OCI-LY7 (cell line): ENCODE data around the gene PLEKHH1. TPM values are rescaled to one million over a fixed set of nuclear protein-coding genes. Genes with fewer than 3 reads are reported as not detected.

ENCODE experiments used
- BruUV-seq: library from RNA; stranded (reverse); fragments of 400-500 nt; replicated peaks from 2 replicates; lab custom pipeline; 2021; lab: Mats Ljungman, UMichigan
- CTCF ChIA-PET: fragments of 300-600 bp; sonication (Branson Sonifier 250); formaldehyde crosslinking; loops from one replicate; lab custom pipeline; 2022; ENCODE audit warnings: antibody characterized with exemption; ENCODE audit not compliant: unreplicated experiment; lab: Charles Lee
- POLR2A ChIA-PET: fragments of 300-600 bp; sonication (Branson Sonifier 250); formaldehyde crosslinking; loops from one replicate; lab custom pipeline; 2022; ENCODE audit warnings: antibody characterized with exemption; lab: Charles Lee
- DNase-seq: peaks from one replicate; pipeline ENCODE4 v3.0.0-alpha.2; 2015; ENCODE audit warnings: low spot score
- H2AFZ ChIP-seq: fragments of 200-600 bp; sonication (generic), shearing (Covaris generic); 2 replicates; pipeline ENCODE4 v1.6.1; 2014; ENCODE audit warnings: mild to moderate bottlenecking, antibody characterized with exemption, low read length, moderate library complexity
- H3K27ac ChIP-seq: fragments of 200-600 bp; sonication (generic); 2 replicates; pipeline ENCODE4 v1.5.1; 2014; ENCODE audit warnings: mixed run types, low read depth, mild to moderate bottlenecking, moderate library complexity, low read length, inconsistent platforms; ENCODE audit not compliant: poor library complexity, severe bottlenecking
- H3K36me3 ChIP-seq: fragments of 200-600 bp; sonication (generic); 2 replicates; pipeline ENCODE4 v1.6.1; 2014; ENCODE audit warnings: mild to moderate bottlenecking, antibody characterized with exemption, low read length, moderate library complexity, mixed read lengths; ENCODE audit not compliant: insufficient read depth
- H3K4me1 ChIP-seq: fragments of 200-600 bp; sonication (generic); 2 replicates; pipeline ENCODE4 v1.5.1; 2014; ENCODE audit warnings: mild to moderate bottlenecking, low read length; ENCODE audit not compliant: insufficient read depth, poor library complexity, severe bottlenecking
- H3K4me2 ChIP-seq: fragments of 200-600 bp; sonication (generic); 2 replicates; pipeline ENCODE4 v1.6.1; 2014; ENCODE audit warnings: mild to moderate bottlenecking, low read length
- H3K4me3 ChIP-seq: fragments of 200-600 bp; sonication (generic); 2 replicates; pipeline ENCODE4 v1.5.1; 2014; ENCODE audit warnings: mild to moderate bottlenecking, low read depth, low read length; ENCODE audit not compliant: poor library complexity, severe bottlenecking
- H3K79me2 ChIP-seq: fragments of 200-600 bp; sonication (generic); 2 replicates; pipeline ENCODE4 v1.6.1; 2016; ENCODE audit warnings: low read depth, mild to moderate bottlenecking, low read length, moderate library complexity, mixed read lengths; ENCODE audit not compliant: insufficient read depth
- H3K9me2 ChIP-seq: fragments of 200-600 bp; sonication (generic); 2 replicates; pipeline ENCODE4 v1.6.1; 2016; ENCODE audit warnings: mild to moderate bottlenecking, low read length, mixed read lengths; ENCODE audit not compliant: insufficient read depth
- H3K9me3 ChIP-seq: fragments of 200-600 bp; sonication (generic); 2 replicates; pipeline ENCODE4 v1.6.1; 2014; ENCODE audit warnings: mild to moderate bottlenecking, mixed run types, low read length, mixed read lengths
- H4K20me1 ChIP-seq: fragments of 200-600 bp; sonication (generic); 2 replicates; pipeline ENCODE4 v1.6.1; 2014; ENCODE audit warnings: mild to moderate bottlenecking, antibody characterized with exemption, low read length, moderate library complexity, mixed read lengths; ENCODE audit not compliant: insufficient read depth
- EZH2phosphoT487 ChIP-seq: fragments of 200-600 bp; sonication (generic); IDR thresholded peaks from 2 replicates; pipeline ENCODE4 v1.6.1; 2018; ENCODE audit warnings: low read depth, borderline replicate concordance, mild to moderate bottlenecking, mixed run types, antibody characterized with exemption, low read length, moderate library complexity, mixed read lengths
- intact Hi-C: fragments of 100-400 bp; cut with micrococcal nuclease; formaldehyde crosslinking; loops from one replicate; pipeline ENCODE4 v1.10.0; 2022; ENCODE audit not compliant: unreplicated experiment
- total RNA-seq, 2 experiments: library from RNA; depleted of rRNA in 1 of 2; stranded (reverse); fragments of >200 nt in 1 of 2; shearing (Covaris generic) in 1 of 2; gene quantifications; 2 replicates each; pipeline ENCODE4 v1.2.3, GENCODE V29; 2014 to 2022
- TF ChIP-seq, protein P1 (sequence below): fragments of 200-600 bp; sonication (generic); conservative IDR thresholded peaks from 2 replicates; pipeline ENCODE4 v1.5.1; 2014; ENCODE audit warnings: mild to moderate bottlenecking, antibody characterized with exemption, low read length, moderate library complexity, mixed read lengths

Gene PLEKHH1
- total RNA-seq, 2 experiments from 2014 or later = not detected

GRCh38 chr14:67562776-67563150 is 29.7 kb downstream of the PLEKHH1 start:
- Histone ChIP-seq H3K4me1 (no peaks in the 10 kb centered on the region), H2AFZ (no peak overlapping the region), H4K20me1 (no peaks in the 10 kb centered on the region), H3K4me2 (no peak overlapping the region), H3K9me3 (no peaks in the 10 kb centered on the region), H3K4me3 (no peak overlapping the region), H3K27ac (no peak overlapping the region), H3K79me2 (no peaks in the 10 kb centered on the region), H3K36me3 (no peaks in the 10 kb centered on the region), H3K9me2 (no peaks in the 10 kb centered on the region)
- TF ChIP-seq, protein P1, sequence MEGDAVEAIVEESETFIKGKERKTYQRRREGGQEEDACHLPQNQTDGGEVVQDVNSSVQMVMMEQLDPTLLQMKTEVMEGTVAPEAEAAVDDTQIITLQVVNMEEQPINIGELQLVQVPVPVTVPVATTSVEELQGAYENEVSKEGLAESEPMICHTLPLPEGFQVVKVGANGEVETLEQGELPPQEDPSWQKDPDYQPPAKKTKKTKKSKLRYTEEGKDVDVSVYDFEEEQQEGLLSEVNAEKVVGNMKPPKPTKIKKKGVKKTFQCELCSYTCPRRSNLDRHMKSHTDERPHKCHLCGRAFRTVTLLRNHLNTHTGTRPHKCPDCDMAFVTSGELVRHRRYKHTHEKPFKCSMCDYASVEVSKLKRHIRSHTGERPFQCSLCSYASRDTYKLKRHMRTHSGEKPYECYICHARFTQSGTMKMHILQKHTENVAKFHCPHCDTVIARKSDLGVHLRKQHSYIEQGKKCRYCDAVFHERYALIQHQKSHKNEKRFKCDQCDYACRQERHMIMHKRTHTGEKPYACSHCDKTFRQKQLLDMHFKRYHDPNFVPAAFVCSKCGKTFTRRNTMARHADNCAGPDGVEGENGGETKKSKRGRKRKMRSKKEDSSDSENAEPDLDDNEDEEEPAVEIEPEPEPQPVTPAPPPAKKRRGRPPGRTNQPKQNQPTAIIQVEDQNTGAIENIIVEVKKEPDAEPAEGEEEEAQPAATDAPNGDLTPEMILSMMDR = no peak
- no peak for TF ChIP-seq EZH2phosphoT487
- ChIA-PET POLR2A (interaction anchor here (0.6 to 0.7 kb wide), 2 partner anchors 13 to 14 kb away, joined by 3 to 4 read pairs; no protein-coding TSS in a partner anchor), CTCF (no interaction called here)
- no peak for DNase-seq
- no TSS peak for BruUV-seq
- intact Hi-C loops = no loop called here

GRCh38 chr14:67564236-67564635 is 31.1 kb downstream of the PLEKHH1 start:
- Histone ChIP-seq H3K27ac (no peak overlapping the region), H3K36me3 (no peaks in the 10 kb centered on the region), H3K4me3 (no peak overlapping the region), H3K4me1 (no peaks in the 10 kb centered on the region), H3K79me2 (no peaks in the 10 kb centered on the region), H3K4me2 (no peak overlapping the region), H2AFZ (no peak overlapping the region), H4K20me1 (no peaks in the 10 kb centered on the region), H3K9me2 (no peaks in the 10 kb centered on the region), H3K9me3 (no peaks in the 10 kb centered on the region)
- no peak for TF ChIP-seq EZH2phosphoT487
- TF ChIP-seq, protein P1 = no peak
- BruUV-seq = no TSS peak
- ChIA-PET POLR2A (interaction anchor here (0.7 kb wide), 1 partner anchor 129 kb away, joined by 5 read pairs; no protein-coding TSS in a partner anchor), CTCF (no interaction called here)
- no peak for DNase-seq
- intact Hi-C loops = no loop called here

DNA sequence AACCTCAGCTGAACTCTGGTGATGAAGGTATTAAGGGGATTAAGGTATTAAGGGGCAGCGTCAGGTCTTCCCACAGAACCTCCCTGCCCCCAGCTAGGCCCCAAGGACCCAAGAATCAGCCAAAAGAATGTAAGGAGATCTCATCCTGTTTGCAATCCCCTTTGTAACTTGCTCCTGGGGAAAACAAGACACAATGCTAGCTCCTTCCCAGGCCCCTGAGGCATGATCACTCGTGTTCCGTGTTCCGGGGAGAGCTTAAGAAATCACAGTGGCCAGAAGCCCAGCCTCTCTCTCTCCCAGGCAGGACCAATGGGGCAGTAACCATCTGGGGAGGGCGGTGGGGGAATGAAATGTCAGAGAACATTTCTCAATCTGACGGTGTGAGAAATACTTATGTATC is 33.8 kb downstream of the PLEKHH1 start:
- no peak for DNase-seq
- no peaks in the 10 kb centered on the region for H3K9me3 ChIP-seq
- H3K4me1 ChIP-seq = no peaks in the 10 kb centered on the region
- H3K36me3 ChIP-seq = no peaks in the 10 kb centered on the region
- H3K79me2 ChIP-seq = no peaks in the 10 kb centered on the region
- intact Hi-C loops = no loop called here
- no peak overlapping the region for H2AFZ ChIP-seq
- H3K4me3 ChIP-seq = no peak overlapping the region
- POLR2A ChIA-PET = interaction anchor here (0.7 kb wide), 1 partner anchor 75 kb away, joined by 3 read pairs; no protein-coding TSS in a partner anchor
- CTCF ChIA-PET = no interaction called here
- no peaks in the 10 kb centered on the region for H3K9me2 ChIP-seq
- TF ChIP-seq, protein P1 = no peak
- no peak for TF ChIP-seq EZH2phosphoT487
- H4K20me1 ChIP-seq = no peaks in the 10 kb centered on the region
- H3K4me2 ChIP-seq = no peak overlapping the region
- no peak overlapping the region for H3K27ac ChIP-seq
- BruUV-seq = no TSS peak
